H9 (cell line): ENCODE data around the gene ZNF680. TPM values are rescaled to one million over a fixed set of nuclear protein-coding genes. Genes with fewer than 3 reads are reported as not detected.

Experiments used
- DNase-seq: peaks from one replicate; pipeline ENCODE4 v3.0.0-alpha.2; 2017
- H2AFZ ChIP-seq: one replicate; pipeline ENCODE4 v1.6.1; 2013; ENCODE audit warnings: mild to moderate bottlenecking, low read length, control low read depth, moderate library complexity
- H2AK5ac ChIP-seq: 2 replicates; pipeline ENCODE4 v1.6.1; 2013; ENCODE audit warnings: low read length, control low read depth, mixed read lengths; ENCODE audit not compliant: insufficient read length
- H2BK120ac ChIP-seq: one replicate; pipeline ENCODE4 v1.6.1; 2013; ENCODE audit warnings: low read depth, mild to moderate bottlenecking, low read length, control low read depth, inconsistent platforms; ENCODE audit not compliant: poor library complexity, severe bottlenecking
- H2BK12ac ChIP-seq: 2 replicates; pipeline ENCODE4 v1.6.1; 2013; ENCODE audit warnings: low read length, control low read depth, mixed read lengths, low read depth; ENCODE audit not compliant: insufficient read length
- H2BK15ac ChIP-seq: 2 replicates; pipeline ENCODE4 v1.6.1; 2013; ENCODE audit warnings: low read depth, low read length, control low read depth
- H2BK20ac ChIP-seq: one replicate; pipeline ENCODE4 v1.6.1; 2013; ENCODE audit warnings: low read depth, mild to moderate bottlenecking, low read length, control low read depth, inconsistent platforms; ENCODE audit not compliant: poor library complexity, severe bottlenecking
- H2BK5ac ChIP-seq: 2 replicates; pipeline ENCODE4 v1.6.1; 2013; ENCODE audit warnings: low read length, control low read depth, mixed read lengths; ENCODE audit not compliant: insufficient read length
- H3K14ac ChIP-seq: 2 replicates; pipeline ENCODE4 v1.6.1; 2013; ENCODE audit warnings: low read length, control low read depth; ENCODE audit not compliant: insufficient read depth
- H3K18ac ChIP-seq: 2 replicates; pipeline ENCODE4 v1.6.1; 2013; ENCODE audit warnings: low read depth, mild to moderate bottlenecking, mixed read lengths, low read length, control low read depth; ENCODE audit not compliant: insufficient read length
- H3K23ac ChIP-seq: 2 replicates; pipeline ENCODE4 v1.6.1; 2013; ENCODE audit warnings: low read length, control low read depth, mixed read lengths, low read depth; ENCODE audit not compliant: insufficient read length
- H3K23me2 ChIP-seq: 2 replicates; pipeline ENCODE4 v1.6.1; 2013; ENCODE audit warnings: low read depth, mild to moderate bottlenecking, mixed read lengths, low read length, control low read depth; ENCODE audit not compliant: insufficient read length, poor library complexity, severe bottlenecking
- H3K27ac ChIP-seq: 2 replicates; pipeline ENCODE4 v1.5.1; 2013; ENCODE audit warnings: low read length, control low read depth, mixed read lengths, low read depth; ENCODE audit not compliant: insufficient read length
- H3K27me3 ChIP-seq: 2 replicates; pipeline ENCODE4 v1.6.1; 2013; ENCODE audit warnings: low read length, control low read depth, inconsistent platforms; ENCODE audit not compliant: insufficient read depth
- H3K4ac ChIP-seq: 2 replicates; pipeline ENCODE4 v1.6.1; 2013; ENCODE audit warnings: low read depth, mild to moderate bottlenecking, control low read depth, inconsistent platforms, low read length, moderate library complexity
- H3K4me1 ChIP-seq: 2 replicates; pipeline ENCODE4 v1.6.1; 2013; ENCODE audit warnings: low read length, control low read depth, inconsistent platforms; ENCODE audit not compliant: insufficient read depth
- H3K4me2 ChIP-seq: 2 replicates; pipeline ENCODE4 v1.6.1; 2013; ENCODE audit warnings: low read length, control low read depth, mixed read lengths; ENCODE audit not compliant: insufficient read length, insufficient read depth
- H3K56ac ChIP-seq: 2 replicates; pipeline ENCODE4 v1.6.1; 2013; ENCODE audit warnings: low read depth, mild to moderate bottlenecking, mixed read lengths, low read length, control low read depth; ENCODE audit not compliant: insufficient read length
- H3K79me1 ChIP-seq: 2 replicates; pipeline ENCODE4 v1.6.1; 2013; ENCODE audit warnings: low read depth, mild to moderate bottlenecking, moderate library complexity, low read length, control low read depth, inconsistent platforms; ENCODE audit not compliant: insufficient read depth, poor library complexity, severe bottlenecking
- H3K79me2 ChIP-seq: 2 replicates; pipeline ENCODE4 v1.6.1; 2013; ENCODE audit warnings: low read length, control low read depth, inconsistent platforms; ENCODE audit not compliant: insufficient read depth
- H3K9ac ChIP-seq: 2 replicates; pipeline ENCODE4 v1.6.1; 2013; ENCODE audit warnings: low read length, control low read depth, mixed read lengths; ENCODE audit not compliant: insufficient read length; ENCODE audit errors: extremely low read depth
- H3K9me3 ChIP-seq: one replicate; pipeline ENCODE4 v1.6.1; 2013; ENCODE audit warnings: low read depth, low read length, inconsistent platforms; ENCODE audit not compliant: control insufficient read depth
- H3T11ph ChIP-seq: one replicate; pipeline ENCODE4 v1.6.1; 2013; ENCODE audit warnings: mild to moderate bottlenecking, low read length, control low read depth, inconsistent platforms
- H4K20me1 ChIP-seq: one replicate; pipeline ENCODE4 v1.6.1; 2013; ENCODE audit not compliant: control insufficient read depth, insufficient read length, insufficient read depth
- H4K5ac ChIP-seq: 2 replicates; pipeline ENCODE4 v1.6.1; 2013; ENCODE audit warnings: low read depth, mild to moderate bottlenecking, mixed read lengths, low read length, control low read depth; ENCODE audit not compliant: insufficient read length
- H4K8ac ChIP-seq: replicated peaks from 2 replicates; pipeline ENCODE4 v1.6.1; 2013; ENCODE audit warnings: low read length, control low read depth, mixed read lengths, low read depth; ENCODE audit not compliant: insufficient read length
- H4K91ac ChIP-seq: 2 replicates; pipeline ENCODE4 v1.6.1; 2013; ENCODE audit warnings: low read depth, mild to moderate bottlenecking, moderate library complexity, mixed read lengths, low read length, control low read depth; ENCODE audit not compliant: insufficient read length
- H3K27ac Mint-ChIP-seq, 3 experiments: 2 replicates in 2 of 3; 3 replicates in 1 of 3; pipeline ENCODE4 v1.8.0; 2020 to 2021; ENCODE audit warnings: mixed read lengths in 3 of 3, mild to moderate bottlenecking in 1 of 3, moderate library complexity in 1 of 3
- H3K27me3 Mint-ChIP-seq: 2 replicates; pipeline ENCODE4 v1.8.0; 2021; ENCODE audit warnings: low read depth, mild to moderate bottlenecking, moderate library complexity, mixed read lengths
- H3K36me3 Mint-ChIP-seq, 3 experiments: 2 replicates in 2 of 3; 3 replicates in 1 of 3; pipeline ENCODE4 v1.8.0; 2020 to 2021; ENCODE audit warnings: low read depth in 3 of 3, mixed read lengths in 3 of 3; ENCODE audit not compliant: insufficient read depth in 1 of 3
- H3K4me1 Mint-ChIP-seq, 2 experiments: 2 replicates each; pipeline ENCODE4 v1.8.0; 2020; ENCODE audit warnings: mixed read lengths in 2 of 2
- H3K4me3 Mint-ChIP-seq, 2 experiments: 2 replicates in 1 of 2; 3 replicates in 1 of 2; pipeline ENCODE4 v1.8.0; 2020 to 2021; ENCODE audit warnings: mild to moderate bottlenecking in 2 of 2, mixed read lengths in 2 of 2, moderate library complexity in 1 of 2
- H3K9me3 Mint-ChIP-seq, 2 experiments: 2 replicates in 1 of 2; 3 replicates in 1 of 2; pipeline ENCODE4 v1.8.0; 2020; ENCODE audit warnings: mild to moderate bottlenecking in 2 of 2, mixed read lengths in 2 of 2, moderate library complexity in 1 of 2
- CTCF ChIP-seq: fragments of 200-600 bp; sonication (generic); conservative IDR thresholded peaks from 3 replicates; pipeline ENCODE4 v1.8.0; 2021; ENCODE audit warnings: antibody characterized with exemption, mild to moderate bottlenecking
- WGBS: extraction: QIAGEN DNeasy Blood & Tissue Kit; methylation state at CpG from one replicate; pipeline ENCODE4 v1.1.7; 2013; ENCODE audit warnings: missing lambda C conversion rate, low lambda C conversion rate, mixed read lengths; ENCODE audit not compliant: insufficient read length; ENCODE audit errors: extremely low coverage; 5-methylcytosine and 5-hydroxymethylcytosine counted together
- total RNA-seq: library from RNA; stranded (reverse); gene quantifications from 2 replicates; pipeline ENCODE4 v1.2.1, GENCODE V29; 2021

The ZNF680 gene
- total RNA-seq, 1 experiment from 2014 or later = 21.3 TPM

- H3K36me3 Mint-ChIP-seq = peaks cover 4 to 34% (median 23%) of the 10 kb centered on the region in 3 experiments; a peak in 6 of 7 replicates
- Histone ChIP-seq H2BK5ac (no peak overlapping the region), H4K91ac (no peak overlapping the region), H2BK20ac (no peak overlapping the region), H2BK12ac (no peak overlapping the region), H4K20me1 (no peaks in the 10 kb centered on the region), H3K23ac (no peak overlapping the region), H4K5ac (no peak overlapping the region), H3K27ac (no peak overlapping the region), H3K18ac (no peak overlapping the region), H3K56ac (no peak overlapping the region), H3K27me3 (no peaks in the 10 kb centered on the region), H3K23me2 (no peaks in the 10 kb centered on the region), H3K14ac (no peak overlapping the region), H3K9ac (no peak overlapping the region), H3K4me2 (no peak overlapping the region), H3K4ac (no peak overlapping the region), H2AFZ (no peak overlapping the region), H3K4me1 (no peaks in the 10 kb centered on the region), H3K79me1 (no peaks in the 10 kb centered on the region), H4K8ac (no peak overlapping the region), H3T11ph (no peak overlapping the region), H2AK5ac (no peak overlapping the region), H3K79me2 (no peaks in the 10 kb centered on the region), H2BK120ac (no peak overlapping the region), H2BK15ac (no peak overlapping the region), H3K9me3 (peaks cover 96% of the 10 kb centered on the region)
- TF ChIP-seq CTCF = no peak
- no peaks in the 10 kb centered on the region for H3K4me1 Mint-ChIP-seq
- no peak overlapping the region for H3K27ac Mint-ChIP-seq
- DNase-seq = no peak
- H3K9me3 Mint-ChIP-seq = peaks cover 91 to 94% of the 10 kb centered on the region in 2 experiments
- H3K27me3 Mint-ChIP-seq = no peaks in the 10 kb centered on the region; the same call in 1 of the 2 replicates
- no CpG with 5 or more reads among the region's 1 CpG for WGBS
- H3K4me3 Mint-ChIP-seq = no peak overlapping the region
Observed at GRCh38 chr7:64603271-64603670, 40.4 kb upstream of the ZNF680 start.
